Spleen (tissue), 11 donors: ENCODE measurements around the gene CD81. TPM values are rescaled to one million over a fixed set of nuclear protein-coding genes. Genes with fewer than 3 reads are reported as not detected.

Source experiments
- DNase-seq: peaks from one replicate; pipeline ENCODE4 v3.0.0-alpha.2; 2020
- H3K27ac ChIP-seq, 8 donors: fragments of 200-600 bp; sonication (generic) in 7 of 8; 1 replicate in 4 of 8; 2 replicates in 4 of 8; pipeline versions ENCODE4 v1.5.0 to v1.8.0; 2016 to 2021; ENCODE audit warnings: inconsistent platforms in 4 of 8, mild to moderate bottlenecking in 4 of 8, moderate library complexity in 1 of 8
- H3K27me3 ChIP-seq, 7 donors: fragments of 200-600 bp; sonication (generic) in 6 of 7; replicated peaks in 1 of 7; 1 replicate in 4 of 7; 2 replicates in 3 of 7; pipeline versions ENCODE4 v1.5.0 to v1.8.0; 2016 to 2021; ENCODE audit warnings: inconsistent platforms in 3 of 7, mild to moderate bottlenecking in 1 of 7
- H3K36me3 ChIP-seq, 6 donors: fragments of 200-600 bp; sonication (generic) in 5 of 6; 1 replicate in 4 of 6; 2 replicates in 2 of 6; pipeline versions ENCODE4 v1.5.0 to v1.8.0; 2016 to 2021; ENCODE audit warnings: inconsistent platforms in 2 of 6
- H3K4me1 ChIP-seq, 6 donors: fragments of 200-600 bp; sonication (generic) in 5 of 6; 1 replicate in 3 of 6; 2 replicates in 3 of 6; pipeline versions ENCODE4 v1.5.0 to v1.8.0; 2016 to 2021; ENCODE audit warnings: inconsistent platforms in 3 of 6
- H3K4me3 ChIP-seq, 8 donors: fragments of 200-600 bp; sonication (generic) in 7 of 8; 1 replicate in 4 of 8; 2 replicates in 4 of 8; pipeline versions ENCODE4 v1.5.0 to v1.8.0; 2016 to 2021; ENCODE audit warnings: inconsistent platforms in 4 of 8, mild to moderate bottlenecking in 4 of 8, moderate library complexity in 2 of 8
- H3K9me3 ChIP-seq, 8 donors: fragments of 200-600 bp; sonication (generic) in 7 of 8; 1 replicate in 4 of 8; 2 replicates in 4 of 8; pipeline versions ENCODE4 v1.5.0 to v1.8.0; 2016 to 2021; ENCODE audit warnings: inconsistent platforms in 4 of 8
- CTCF ChIP-seq, 11 experiments: fragments of 200-600 bp in 7 of 11; fragments of 450-650 bp in 4 of 11; sonication (generic) in 4 of 11; IDR thresholded peaks in 8 of 11; conservative IDR thresholded peaks in 3 of 11; 1 replicate in 7 of 11; 2 replicates in 4 of 11; pipeline versions ENCODE4 v1.4.0 to v1.8.0; 2016 to 2021; ENCODE audit warnings: antibody characterized with exemption in 11 of 11, inconsistent platforms in 4 of 11, mild to moderate bottlenecking in 1 of 11
- POLR2A ChIP-seq, 3 donors: fragments of 450-650 bp; IDR thresholded peaks; one replicate each; pipeline ENCODE4 v1.5.1; 2017; ENCODE audit warnings: antibody characterized with exemption in 3 of 3, mild to moderate bottlenecking in 1 of 3
- POLR2AphosphoS5 ChIP-seq, 3 donors: sonication (generic); formaldehyde crosslinking; IDR thresholded peaks; one replicate each; pipeline ENCODE4 v1.5.1; 2017; ENCODE audit warnings: antibody characterized with exemption in 3 of 3
- WGBS, 5 donors: extraction: QIAGEN DNeasy Blood & Tissue Kit in 3 of 5; methylation state at CpG; one replicate each; pipeline versions ENCODE4 v1.1.5 to v1.1.7; 2013 to 2018; 5-methylcytosine and 5-hydroxymethylcytosine counted together
- intact Hi-C: fragments of 100-400 bp; cut with DNase I; formaldehyde crosslinking; loops from one replicate; pipeline ENCODE4 v1.15.0; 2023; ENCODE audit warnings: low total_unique reads
- polyA plus RNA-seq, 3 donors: library from polyadenylated mRNA; stranded (reverse); fragments of 200-250 nt; gene quantifications; one replicate each; pipeline ENCODE4 v1.2.1, GENCODE V29; 2013
- total RNA-seq, 7 donors: library from RNA; depleted of rRNA in 3 of 7; stranded (reverse); fragments of >200 nt in 3 of 7; fragmentation: NEBNext Ultra II Directional in 4 of 7; extraction: Animal tissue kit (Norgen Biotek cat#: 25700) in 4 of 7; gene quantifications; one replicate each; pipeline versions ENCODE4 v1.1.0 to v1.2.1, GENCODE V29; 2016 to 2021
- donor health status: healthy with polysubstance abuse.
- donor health status: DM: no; HTN: no; CAD: no; lungs with moderate emphysema.
- donor health status: DM: no; HTN: no; CAD: no.
- donor health status: Bipolar disorder and iron deficiency.
- donor health status: healthy.
- donor health status: DM: no; HTN: no; CAD: no.
- donor health status: DM: yes; HTN: yes; CAD: no.

The CD81 gene
- total and polyA plus RNA-seq, 10 donors, result 191 to 594 (median 433) TPM

GRCh38 chr11:2432171-2432621 lies 55.1 kb downstream of the CD81 start:
- Histone ChIP-seq H3K27ac (no peak overlapping the region), H3K27me3 (peaks cover 0 to 21% (median 0%) of the 10 kb centered on the region in 7 donors), H3K4me3 (no peak overlapping the region), H3K4me1 (no peaks in the 10 kb centered on the region), H3K36me3 (no peaks in the 10 kb centered on the region), H3K9me3 (no peaks in the 10 kb centered on the region)
- no peak for TF ChIP-seq POLR2AphosphoS5 (IDR thresholded peaks at IDR 0.05)
- no peak for TF ChIP-seq POLR2A (IDR thresholded peaks at IDR 0.05)
- TF ChIP-seq CTCF (IDR thresholded peaks at IDR 0.05 in 8 of 11, conservative IDR thresholded peaks at IDR 0.05 in 3 of 11), result no peak
- intact Hi-C loops, result no loop called here
- DNase-seq, result peak; percentile 59
- WGBS, 5 donors, result 75 to 87% (median 77%) methylated on average over 8 to 15 of the region's 15 CpGs

GRCh38 chr11:2432628-2433071 lies 55.5 kb downstream of the CD81 start:
- no peaks in the 10 kb centered on the region for H3K9me3 ChIP-seq
- H3K36me3 ChIP-seq, result no peaks in the 10 kb centered on the region
- H3K27ac ChIP-seq, result no peak overlapping the region
- peaks cover 0 to 25% (median 0%) of the 10 kb centered on the region in 7 donors for H3K27me3 ChIP-seq
- no peaks in the 10 kb centered on the region for H3K4me1 ChIP-seq
- intact Hi-C loops, result no loop called here
- no peak overlapping the region for H3K4me3 ChIP-seq
- DNase-seq, result peak; percentile 61
- TF ChIP-seq POLR2AphosphoS5 (IDR thresholded peaks at IDR 0.05) (no peak), CTCF (IDR thresholded peaks at IDR 0.05 in 8 of 11, conservative IDR thresholded peaks at IDR 0.05 in 3 of 11) (no peak), POLR2A (IDR thresholded peaks at IDR 0.05) (no peak)
- WGBS, 5 donors, result 85 to 95% (median 92%) methylated on average over 8 to 13 of the region's 13 CpGs

GRCh38 chr11:2433106-2433925 lies 56.2 kb downstream of the CD81 start:
- intact Hi-C loops, result no loop called here
- Histone ChIP-seq H3K27ac (no peak overlapping the region), H3K4me1 (no peaks in the 10 kb centered on the region), H3K36me3 (no peaks in the 10 kb centered on the region), H3K9me3 (no peaks in the 10 kb centered on the region), H3K27me3 (peaks cover 0 to 28% (median 0%) of the 10 kb centered on the region in 7 donors), H3K4me3 (no peak overlapping the region)
- WGBS, 5 donors, result 89 to 92% (median 92%) methylated on average over 17 to 22 of the region's 22 CpGs
- peak; percentile 66 for DNase-seq
- TF ChIP-seq POLR2A (IDR thresholded peaks at IDR 0.05) (no peak), CTCF (IDR thresholded peaks at IDR 0.05 in 8 of 11, conservative IDR thresholded peaks at IDR 0.05 in 3 of 11) (no peak), POLR2AphosphoS5 (IDR thresholded peaks at IDR 0.05) (no peak)

GRCh38 chr11:2434008-2434407 lies 56.9 kb downstream of the CD81 start:
- Histone ChIP-seq H3K27me3 (peaks cover 0 to 28% (median 0%) of the 10 kb centered on the region in 7 donors), H3K4me1 (no peaks in the 10 kb centered on the region), H3K27ac (no peak overlapping the region), H3K36me3 (no peaks in the 10 kb centered on the region), H3K4me3 (no peak overlapping the region), H3K9me3 (no peaks in the 10 kb centered on the region)
- TF ChIP-seq POLR2A (IDR thresholded peaks at IDR 0.05) (no peak), CTCF (IDR thresholded peaks at IDR 0.05 in 8 of 11, conservative IDR thresholded peaks at IDR 0.05 in 3 of 11) (no peak), POLR2AphosphoS5 (IDR thresholded peaks at IDR 0.05) (no peak)
- WGBS, 5 donors, result 83 to 97% (median 92%) methylated on average over 8 of the region's 8 CpGs
- intact Hi-C loops, result no loop called here
- DNase-seq, result no peak
